T-helper 2 cell treated with Interferon-gamma antibody and Interleukin-4, amounts not matched to agents 100 ng/mL and 5 ng/mL, for 36 hours (primary cell): ENCODE data around the gene CCDC188. TPM values are rescaled to one million over a fixed set of nuclear protein-coding genes. Genes with fewer than 3 reads are reported as not detected.

Source experiments
- intact Hi-C: fragments of 100-400 bp; cut with micrococcal nuclease; formaldehyde crosslinking; loops from one replicate; pipeline ENCODE4 v1.15.1; 2023
- total RNA-seq: library from RNA; stranded (reverse); gene quantifications from 2 replicates; pipeline ENCODE4 v1.2.3, GENCODE V29; 2022

Gene CCDC188
- total RNA-seq, 1 donor from 2014 or later, result 0.59 TPM

- intact Hi-C loops, result no loop called here
These were observed 20.7 kb upstream of the CCDC188 start for GRCh38 chr22:20171288-20172140.

GRCh38 chr22:20170170-20170569 lies 19.3 kb upstream of the CCDC188 start:
- intact Hi-C loops, result no loop called here

GRCh38 chr22:20169253-20169822 lies 18.5 kb upstream of the CCDC188 start:
- intact Hi-C loops, result no loop called here

GRCh38 chr22:20167643-20168322 lies 16.9 kb upstream of the CCDC188 start:
- intact Hi-C loops, result no loop called here

- intact Hi-C loops, result no loop called here
These were observed 15.8 kb upstream of the CCDC188 start for GRCh38 chr22:20166703-20167102.

- intact Hi-C loops, result no loop called here
These were observed 15.1 kb upstream of the CCDC188 start for GRCh38 chr22:20165913-20166312.

- intact Hi-C loops, result no loop called here
These were observed 14.6 kb upstream of the CCDC188 start for GRCh38 chr22:20165421-20165820.

GRCh38 chr22:20164863-20165262 lies 14.0 kb upstream of the CCDC188 start:
- intact Hi-C loops, result no loop called here

- intact Hi-C loops, result no loop called here
These were observed 9.2 kb upstream of the CCDC188 start for GRCh38 chr22:20160041-20160440.

GRCh38 chr22:20159531-20159930 lies 8.7 kb upstream of the CCDC188 start:
- intact Hi-C loops, result loop anchor here (10.0 kb wide), 1 partner anchor 275 kb away; the partner anchor contains the start of gene SCARF2

- intact Hi-C loops, result loop anchor here (10.0 kb wide), 1 partner anchor 276 kb away; the partner anchor contains the start of gene SCARF2
These were observed 8.2 kb upstream of the CCDC188 start for GRCh38 chr22:20159076-20159475.

GRCh38 chr22:20158391-20159036 lies 7.7 kb upstream of the CCDC188 start:
- intact Hi-C loops, result loop anchor here (10.0 kb wide), 1 partner anchor 276 kb away; the partner anchor contains the start of gene SCARF2

GRCh38 chr22:20157430-20158183 lies 6.8 kb upstream of the CCDC188 start:
- intact Hi-C loops, result loop anchor here (1.0 to 10.0 kb wide), 4 partner anchors 81 to 277 kb away; partner anchors contain the start of genes RTN4R and SCARF2

- intact Hi-C loops, result loop anchor here (1.0 to 10.0 kb wide), 4 partner anchors 81 to 278 kb away; partner anchors contain the start of genes RTN4R and SCARF2
These were observed 6.0 kb upstream of the CCDC188 start for GRCh38 chr22:20156611-20157429.

- intact Hi-C loops, result loop anchor here (10.0 kb wide), 1 partner anchor 279 kb away; the partner anchor contains the start of gene SCARF2
These were observed 5.2 kb upstream of the CCDC188 start for GRCh38 chr22:20156042-20156389.

GRCh38 chr22:20155330-20156041 lies 4.6 kb upstream of the CCDC188 start:
- intact Hi-C loops, result loop anchor here (10.0 kb wide), 1 partner anchor 279 kb away; the partner anchor contains the start of gene SCARF2

GRCh38 chr22:20154602-20155187 lies 3.8 kb upstream of the CCDC188 start:
- intact Hi-C loops, result loop anchor here (10.0 kb wide), 1 partner anchor 280 kb away; the partner anchor contains the start of gene SCARF2

GRCh38 chr22:20153945-20154344 lies 3.1 kb upstream of the CCDC188 start:
- intact Hi-C loops, result loop anchor here (10.0 kb wide), 1 partner anchor 281 kb away; the partner anchor contains the start of gene SCARF2
